ENCODE data around the gene TLE4.

Gene TLE4

GRCh38 chr9:79689576-79689975 is 117.8 kb downstream of the TLE4 start:
- TF ChIP-seq CTCF (IDR thresholded peaks at IDR 0.05; ENCODE audit: low read depth, low read length, poor library complexity, severe bottlenecking): no peak
- no peak for TF ChIP-seq EZH2phosphoT487 (IDR thresholded peaks at IDR 0.05; ENCODE audit: borderline replicate concordance, low read length)
- H3K4me1 ChIP-seq (ENCODE audit: control insufficient read depth, low read length): no peaks in the 10 kb centered on the region
- H3K36me3 ChIP-seq (ENCODE audit: control insufficient read depth, low read length): no peaks in the 10 kb centered on the region
- H3K9me3 ChIP-seq (ENCODE audit: control insufficient read depth, insufficient read depth, low read length): no peaks in the 10 kb centered on the region
- H3K27ac ChIP-seq (ENCODE audit: low read depth, low read length): no peak overlapping the region
- no peaks in the 10 kb centered on the region for H3K27me3 ChIP-seq (ENCODE audit: control insufficient read depth, low read length)
- H3K79me2 ChIP-seq (ENCODE audit: control insufficient read depth, low read length): no peaks in the 10 kb centered on the region
- no peaks in the 10 kb centered on the region for H4K20me1 ChIP-seq (ENCODE audit: control insufficient read depth, insufficient read depth, low read depth, low read length)
- no peak overlapping the region for H3K4me3 ChIP-seq (ENCODE audit: low read length)
- H3K4me2 ChIP-seq (ENCODE audit: low read length): no peak overlapping the region
- H3F3A ChIP-seq (ENCODE audit: control insufficient read depth, insufficient read depth): no peaks in the 10 kb centered on the region
- no peaks in the 10 kb centered on the region for H3K9me2 ChIP-seq (replicated peaks; ENCODE audit: control insufficient read depth, low read length)

GRCh38 chr9:79691496-79691895 is 119.7 kb downstream of the TLE4 start:
- H3K4me1 ChIP-seq (ENCODE audit: control insufficient read depth, low read length): no peaks in the 10 kb centered on the region
- no peaks in the 10 kb centered on the region for H3K9me3 ChIP-seq (ENCODE audit: control insufficient read depth, insufficient read depth, low read length)
- TF ChIP-seq EZH2phosphoT487 (IDR thresholded peaks at IDR 0.05; ENCODE audit: borderline replicate concordance, low read length) (no peak), CTCF (IDR thresholded peaks at IDR 0.05; ENCODE audit: low read depth, low read length, poor library complexity, severe bottlenecking) (no peak)
- no peaks in the 10 kb centered on the region for H3K9me2 ChIP-seq (replicated peaks; ENCODE audit: control insufficient read depth, low read length)
- no peak overlapping the region for H3K4me3 ChIP-seq (ENCODE audit: low read length)
- H3F3A ChIP-seq (ENCODE audit: control insufficient read depth, insufficient read depth): no peaks in the 10 kb centered on the region
- no peak overlapping the region for H3K27ac ChIP-seq (ENCODE audit: low read depth, low read length)
- no peaks in the 10 kb centered on the region for H4K20me1 ChIP-seq (ENCODE audit: control insufficient read depth, insufficient read depth, low read depth, low read length)
- no peaks in the 10 kb centered on the region for H3K27me3 ChIP-seq (ENCODE audit: control insufficient read depth, low read length)
- H3K79me2 ChIP-seq (ENCODE audit: control insufficient read depth, low read length): no peaks in the 10 kb centered on the region
- H3K4me2 ChIP-seq (ENCODE audit: low read length): no peak overlapping the region
- no peaks in the 10 kb centered on the region for H3K36me3 ChIP-seq (ENCODE audit: control insufficient read depth, low read length)

- H3K4me2 ChIP-seq (ENCODE audit: low read length): no peak overlapping the region
Measured at GRCh38 chr9:79692857-79693571, 121.2 kb downstream of the TLE4 start.

More at GRCh38 chr9:79692857-79693571, 121.2 kb downstream of the TLE4 start:
- Histone ChIP-seq H3F3A (ENCODE audit: control insufficient read depth, insufficient read depth) (no peaks in the 10 kb centered on the region), H3K9me3 (ENCODE audit: control insufficient read depth, insufficient read depth, low read length) (no peaks in the 10 kb centered on the region), H3K79me2 (ENCODE audit: control insufficient read depth, low read length) (no peaks in the 10 kb centered on the region), H3K4me3 (ENCODE audit: low read length) (no peak overlapping the region), H3K36me3 (ENCODE audit: control insufficient read depth, low read length) (no peaks in the 10 kb centered on the region), H4K20me1 (ENCODE audit: control insufficient read depth, insufficient read depth, low read depth, low read length) (no peaks in the 10 kb centered on the region), H3K27ac (ENCODE audit: low read depth, low read length) (no peak overlapping the region), H3K27me3 (ENCODE audit: control insufficient read depth, low read length) (no peaks in the 10 kb centered on the region), H3K9me2 (replicated peaks; ENCODE audit: control insufficient read depth, low read length) (no peaks in the 10 kb centered on the region), H3K4me1 (ENCODE audit: control insufficient read depth, low read length) (no peaks in the 10 kb centered on the region)
- no peak for TF ChIP-seq EZH2phosphoT487 (IDR thresholded peaks at IDR 0.05; ENCODE audit: borderline replicate concordance, low read length)
- TF ChIP-seq CTCF (IDR thresholded peaks at IDR 0.05; ENCODE audit: low read depth, low read length, poor library complexity, severe bottlenecking): no peak

All from DOHH2 (cell line).